Activated naive CD4-positive, alpha-beta T cell treated with anti-CD3 and anti-CD28 coated beads, Interleukin-2, amount 50 U/mL, for 16 hours (primary cell): Measurements from ENCODE around the gene FAM177B.

Experiments used
- DNase-seq: peaks from one replicate; pipeline ENCODE4 v3.0.0-alpha.2; 2020

Gene FAM177B

DNA sequence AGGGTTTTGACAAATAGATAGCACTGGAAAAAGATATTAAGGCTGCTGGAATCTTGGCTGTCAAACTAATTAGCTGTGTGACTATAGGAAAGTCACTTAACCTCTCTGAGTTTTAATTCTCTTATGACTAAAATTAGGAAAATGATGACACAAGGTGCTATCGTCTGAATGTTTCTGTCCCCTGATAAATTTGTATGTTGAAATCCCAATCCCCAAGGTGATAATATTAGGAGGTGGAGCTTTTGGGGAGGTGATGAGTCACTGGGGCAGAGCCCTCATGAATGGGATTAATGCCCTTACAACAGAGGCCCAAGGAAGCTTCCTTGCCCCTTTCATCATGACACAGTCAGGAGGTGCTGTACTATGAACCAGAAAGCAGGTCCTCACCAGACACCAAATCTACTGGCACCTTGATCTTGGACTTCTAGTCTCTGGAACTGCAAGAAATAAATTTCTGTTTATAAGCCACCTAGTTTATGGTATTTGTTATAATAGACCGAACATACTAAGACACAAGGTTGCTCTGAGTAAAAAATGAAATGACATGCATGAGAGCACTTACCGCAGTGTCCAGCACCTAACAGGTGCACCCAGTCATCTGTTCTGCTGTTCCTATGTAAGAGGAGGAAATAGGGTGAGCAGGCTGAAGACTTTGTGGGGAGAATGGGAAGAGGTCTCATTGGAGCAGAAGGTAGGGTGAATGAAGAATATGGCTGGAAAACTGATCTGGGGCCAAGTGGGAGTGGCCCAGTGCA is 51.6 kb downstream of the FAM177B start:
- DNase-seq, result no peak

DNA sequence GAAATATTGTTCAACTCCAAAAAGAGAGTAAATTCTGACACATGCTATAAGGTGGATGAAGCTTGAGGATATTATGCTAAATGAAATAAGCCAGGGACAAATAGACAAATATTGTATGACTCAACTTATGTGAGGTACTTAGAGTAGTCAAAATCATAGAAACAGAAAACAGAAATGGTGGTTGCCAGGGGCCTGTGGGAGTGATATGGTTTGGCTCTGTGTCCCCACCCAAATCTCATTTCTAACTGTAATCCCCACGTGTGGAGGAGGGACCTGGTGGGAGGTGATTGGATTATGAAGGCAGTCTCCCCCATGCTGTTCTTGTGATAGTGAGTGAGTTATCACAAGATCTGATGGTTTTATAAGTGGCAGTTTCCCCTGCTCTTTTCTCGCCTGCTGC is 53.1 kb downstream of the FAM177B start:
- DNase-seq, result no peak

DNA sequence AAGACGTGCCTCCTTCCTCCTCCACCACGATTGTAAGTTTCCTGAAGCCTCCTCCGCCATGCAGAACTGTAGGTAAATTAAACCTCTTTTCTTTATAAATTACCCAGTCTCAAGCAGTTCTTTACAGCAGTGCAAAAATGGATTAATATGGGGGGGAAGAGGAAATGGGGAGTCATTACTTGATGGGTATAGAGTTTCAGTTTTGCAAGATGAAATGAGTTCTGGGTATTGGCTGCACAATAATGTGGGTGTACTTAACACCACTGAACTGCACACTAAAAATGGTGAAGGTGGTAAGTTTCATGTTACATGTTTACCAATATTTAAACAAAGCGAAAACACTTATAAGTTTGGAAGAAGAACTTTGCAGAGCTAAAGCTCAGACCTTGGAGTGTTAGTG is 53.5 kb downstream of the FAM177B start:
- no peak for DNase-seq

DNA sequence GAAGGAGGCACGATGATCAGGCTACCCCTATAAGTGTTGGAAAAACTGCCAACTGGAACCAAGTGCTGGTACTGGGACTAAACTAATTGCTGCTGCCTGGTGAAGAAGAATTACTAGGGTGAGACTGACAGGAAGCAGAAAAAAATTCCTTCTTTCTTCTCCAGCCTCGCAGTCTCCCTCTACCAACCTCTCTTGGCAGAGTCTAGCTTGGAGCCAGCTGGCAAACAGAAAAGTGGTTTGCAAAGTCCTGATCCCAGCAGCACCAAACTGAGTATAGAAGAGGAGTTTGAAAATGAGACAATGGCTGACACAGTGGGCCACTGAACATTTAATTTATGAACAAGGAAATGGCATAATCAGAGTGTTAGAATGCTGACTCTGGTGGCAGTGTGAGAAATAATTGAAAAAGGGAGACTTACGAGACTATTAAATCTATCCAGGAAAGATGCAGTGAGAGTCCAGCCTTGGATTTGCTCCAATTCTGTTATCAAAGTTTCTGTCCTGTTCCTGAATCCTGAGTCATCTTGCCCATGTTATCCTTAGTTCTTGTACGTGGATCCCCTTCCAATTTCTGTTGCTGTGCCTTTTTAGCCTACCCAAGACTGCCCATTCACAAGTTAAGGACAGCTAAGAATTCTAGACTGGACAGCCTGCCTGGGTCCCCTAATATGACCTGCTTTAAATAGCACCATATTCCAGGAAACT is 54.2 kb downstream of the FAM177B start:
- no peak for DNase-seq

DNA sequence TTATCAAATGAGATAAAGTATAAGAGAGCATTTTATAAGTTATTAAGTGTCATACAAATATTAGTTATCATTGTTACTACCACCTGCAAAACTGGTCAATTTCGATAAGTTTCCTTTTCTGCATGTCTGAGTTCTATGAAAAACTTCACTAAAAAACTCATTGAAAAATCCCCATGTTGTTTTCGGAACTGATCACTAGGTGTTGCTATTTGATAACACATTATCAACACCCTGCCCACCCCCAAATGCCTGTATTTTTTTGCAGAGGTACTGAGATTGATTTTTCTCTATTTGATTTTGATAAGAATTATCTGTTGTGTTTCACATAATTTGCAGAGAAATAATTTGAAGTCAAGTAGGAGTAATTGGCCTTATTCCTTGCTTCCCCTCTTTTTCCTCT is 55.7 kb downstream of the FAM177B start:
- no peak for DNase-seq

DNA sequence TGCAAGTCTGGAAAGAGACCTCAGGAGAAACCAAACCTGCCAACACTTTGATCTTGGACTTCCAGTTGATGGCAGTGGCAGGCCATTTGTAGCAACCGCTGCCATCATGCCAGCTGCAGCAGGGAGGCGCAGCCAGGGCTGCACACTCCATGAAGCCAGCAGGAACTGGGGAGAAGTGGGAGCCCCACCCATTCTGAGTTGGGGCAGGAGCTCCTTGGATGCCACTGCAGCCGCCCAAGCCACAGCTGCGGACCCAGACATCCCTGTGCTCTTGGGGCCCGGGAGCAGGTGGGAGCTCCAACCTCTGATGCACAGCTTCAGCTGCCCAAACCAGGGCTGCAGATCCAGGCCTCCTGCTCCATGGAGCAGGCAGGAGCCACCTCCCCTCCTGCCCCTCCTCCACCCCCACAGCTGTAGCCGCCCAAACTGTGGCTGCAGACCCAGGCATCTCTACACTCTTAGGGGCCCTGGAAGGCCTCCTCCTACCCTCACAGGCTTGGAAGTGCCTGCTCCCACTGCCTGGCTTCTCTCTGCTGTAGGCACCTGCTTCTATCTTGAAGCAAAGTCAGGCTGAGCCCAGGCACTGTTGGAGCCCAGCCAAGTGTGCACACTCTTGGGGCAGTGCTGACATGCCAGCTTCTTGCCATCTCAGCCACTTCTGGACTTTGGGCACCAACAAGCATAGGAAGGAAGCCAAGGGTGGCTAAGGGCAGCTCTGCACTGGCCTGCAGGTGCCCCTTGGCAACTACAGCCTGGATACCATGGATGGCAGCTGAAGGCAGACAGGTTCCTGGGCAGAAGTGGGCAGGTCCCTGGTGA is 57.9 kb downstream of the FAM177B start:
- no peak for DNase-seq

DNA sequence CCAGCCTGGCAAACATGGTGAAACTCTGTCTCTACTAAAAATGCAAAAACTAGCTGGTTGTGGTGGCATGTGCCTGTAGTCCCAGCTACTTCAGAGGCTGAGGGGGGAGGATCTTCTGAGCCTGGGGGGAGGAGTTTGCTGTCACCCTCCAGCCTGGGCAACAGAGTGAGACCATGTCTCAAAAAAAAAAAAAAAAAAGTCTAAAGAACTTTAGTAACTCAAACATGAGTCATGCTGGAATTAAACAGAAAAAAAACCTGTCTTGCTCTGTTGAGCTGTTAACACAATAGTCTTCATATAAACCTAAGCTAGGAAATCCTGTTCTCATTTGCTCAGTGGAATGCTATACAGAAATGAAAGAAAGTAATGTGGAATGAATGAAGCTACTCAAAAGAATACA is 61.1 kb downstream of the FAM177B start:
- peak; percentile 24 for DNase-seq

DNA sequence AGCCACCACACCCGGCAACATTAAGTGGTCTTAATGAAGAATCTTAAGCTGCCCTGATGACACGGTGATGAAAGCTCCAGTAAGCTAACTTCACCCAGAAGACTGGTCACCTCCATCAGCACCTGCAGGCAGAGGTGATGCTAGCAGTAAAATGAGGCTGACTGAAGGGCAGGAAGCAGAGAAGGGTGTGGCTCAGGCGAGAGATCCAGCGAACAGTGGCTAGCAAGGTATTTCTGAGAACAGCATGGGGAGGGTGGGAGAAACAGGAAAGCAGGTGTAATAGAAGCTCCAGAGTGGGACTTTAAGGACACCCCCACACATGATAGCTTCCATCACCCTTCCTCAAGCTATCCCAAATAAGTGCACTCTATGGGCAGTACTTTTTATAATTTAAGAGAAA is 62.0 kb downstream of the FAM177B start:
- no peak for DNase-seq
